Keratinocyte (primary cell): Measurements from ENCODE around the gene WWC2. TPM values are rescaled to one million over a fixed set of nuclear protein-coding genes. Genes with fewer than 3 reads are reported as not detected.

Source experiments
- DNase-seq: peaks from one replicate; pipeline ENCODE4 v3.0.0-alpha.2; 2011; ENCODE audit warnings: low read depth, missing footprints, low spot score
- FAIRE-seq: peaks from 2 replicates; lab custom pipeline; 2011; peaks lifted over from hg19 to GRCh38; lab: Jason Lieb, UNC
- H2AFZ ChIP-seq: 2 replicates; pipeline ENCODE4 v1.6.0; 2012; ENCODE audit warnings: low read length, control low read depth, inconsistent platforms; ENCODE audit not compliant: control insufficient read depth
- H3K27ac ChIP-seq: 2 replicates; pipeline ENCODE4 v1.5.1; 2011; ENCODE audit warnings: low read length; ENCODE audit not compliant: control insufficient read depth, insufficient read depth
- H3K27me3 ChIP-seq: 3 replicates; pipeline ENCODE4 v1.6.0; 2011; ENCODE audit warnings: low read length; ENCODE audit not compliant: control insufficient read depth, insufficient read depth; ENCODE audit errors: extremely low read depth
- H3K36me3 ChIP-seq, 2 experiments: 2 replicates in 1 of 2; 3 replicates in 1 of 2; pipeline ENCODE4 v1.5.1; 2011; ENCODE audit warnings: low read length in 2 of 2, mild to moderate bottlenecking in 1 of 2; ENCODE audit not compliant: control insufficient read depth in 2 of 2, insufficient read depth in 2 of 2; ENCODE audit errors: extremely low read depth in 1 of 2
- H3K4me1 ChIP-seq: 3 replicates; pipeline ENCODE4 v1.5.1; 2011; ENCODE audit warnings: low read length; ENCODE audit not compliant: control insufficient read depth, insufficient read depth; ENCODE audit errors: extremely low read depth
- H3K4me2 ChIP-seq: 3 replicates; pipeline ENCODE4 v1.6.0; 2011; ENCODE audit warnings: low read depth, low read length; ENCODE audit not compliant: control insufficient read depth, insufficient read depth; ENCODE audit errors: extremely low read depth
- H3K4me3 ChIP-seq, 3 experiments: fragments of 200-600 bp in 1 of 3; sonication (generic) in 1 of 3; 2 replicates in 2 of 3; 3 replicates in 1 of 3; pipeline ENCODE4 v1.5.1; 2011 to 2016; ENCODE audit warnings: low read length in 3 of 3, mild to moderate bottlenecking in 3 of 3, control low read depth in 2 of 3, inconsistent platforms in 1 of 3, low read depth in 1 of 3, mixed read lengths in 1 of 3, mixed run types in 1 of 3, moderate library complexity in 1 of 3; ENCODE audit not compliant: control insufficient read depth in 2 of 3, insufficient read depth in 2 of 3; ENCODE audit errors: extremely low read depth in 1 of 3
- H3K79me2 ChIP-seq: 2 replicates; pipeline ENCODE4 v1.6.0; 2012; ENCODE audit warnings: low read length; ENCODE audit not compliant: control insufficient read depth, insufficient read depth
- H3K9ac ChIP-seq: 3 replicates; pipeline ENCODE4 v1.6.0; 2011; ENCODE audit warnings: low read length; ENCODE audit not compliant: control insufficient read depth, insufficient read depth; ENCODE audit errors: extremely low read depth
- H3K9me1 ChIP-seq: 3 replicates; pipeline ENCODE4 v1.6.0; 2011; ENCODE audit warnings: low read length; ENCODE audit not compliant: control insufficient read depth, insufficient read depth; ENCODE audit errors: extremely low read depth
- H3K9me3 ChIP-seq: 2 replicates; pipeline ENCODE4 v1.5.1; 2012; ENCODE audit warnings: low read depth, low read length; ENCODE audit not compliant: control insufficient read depth
- H4K20me1 ChIP-seq: 3 replicates; pipeline ENCODE4 v1.6.0; 2011; ENCODE audit warnings: low read length; ENCODE audit not compliant: control insufficient read depth, insufficient read depth; ENCODE audit errors: extremely low read depth
- EZH2 ChIP-seq: IDR thresholded peaks from one replicate; pipeline ENCODE4 v1.6.1; 2012; ENCODE audit warnings: inconsistent platforms, mild to moderate bottlenecking, low read length, moderate library complexity
- dilution Hi-C: fragments of 300-500 bp; cut with MboI; formaldehyde crosslinking; loops from one replicate; pipeline ENCODE4 v1.7.0; 2020; ENCODE audit warnings: low sequenced_read_pairs; ENCODE audit not compliant: extremely low pct_ligation_motif_present
- polyA plus RNA-seq, 5 experiments: library from polyadenylated mRNA; depleted of rRNA in 3 of 5; stranded (reverse) in 3 of 5; stranded (forward) in 1 of 5; unstranded in 1 of 5; fragments of >200 nt; gene quantifications; 1 replicate in 1 of 5; 2 replicates in 3 of 5; 3 replicates in 1 of 5; pipeline versions ENCODE4 v1.2.1 to v1.2.3, GENCODE V29; 2011 to 2012; ENCODE audit warnings: missing spikeins in 2 of 5, low read depth in 1 of 5, low replicate concordance in 1 of 5
- TF ChIP-seq, protein P1 (sequence below), 3 experiments: IDR thresholded peaks in 1 of 3; conservative IDR thresholded peaks in 1 of 3; optimal IDR thresholded peaks in 1 of 3; 2 replicates in 2 of 3; 3 replicates in 1 of 3; pipeline versions ENCODE3 to v1.5.1; 2011; ENCODE audit warnings: low read length in 3 of 3, mild to moderate bottlenecking in 3 of 3, moderate library complexity in 2 of 3, control low read depth in 1 of 3, inconsistent platforms in 1 of 3; ENCODE audit not compliant: insufficient read depth in 2 of 3; ENCODE audit errors: extremely low read depth in 1 of 3

The WWC2 gene
- polyA plus RNA-seq, 1 donor (not counting 4 experiments of a cell fraction or from before 2014, with no cell fraction given), result 15.4 TPM

DNA sequence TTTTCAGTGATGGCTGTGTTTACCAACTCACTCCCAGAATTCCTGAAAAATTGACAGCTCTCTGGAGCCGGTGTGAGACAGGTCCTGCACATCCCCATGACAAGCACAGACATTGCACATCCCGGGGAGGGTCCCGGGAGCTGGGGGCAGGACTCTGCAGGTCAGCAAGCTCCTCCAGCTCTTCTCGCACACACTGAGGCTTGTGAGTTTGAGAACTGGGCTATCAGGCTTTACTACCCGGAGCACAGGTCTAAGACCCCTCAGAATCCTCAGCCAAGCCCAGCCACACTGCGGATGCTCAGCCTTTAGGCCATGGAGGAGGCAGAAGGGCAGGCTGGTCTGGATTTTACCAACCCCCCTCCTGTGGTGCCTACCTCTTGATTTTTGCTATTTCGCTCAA is 228.8 kb downstream of the WWC2 start:
- H3K27ac ChIP-seq, result no peak overlapping the region
- no peaks in the 10 kb centered on the region for H4K20me1 ChIP-seq
- H3K27me3 ChIP-seq, result no peaks in the 10 kb centered on the region
- no peaks in the 10 kb centered on the region for H3K79me2 ChIP-seq
- H3K4me2 ChIP-seq, result no peak overlapping the region
- H3K9me3 ChIP-seq, result no peaks in the 10 kb centered on the region
- H3K4me1 ChIP-seq, result no peaks in the 10 kb centered on the region
- no peak overlapping the region for H2AFZ ChIP-seq
- no peak overlapping the region for H3K9ac ChIP-seq
- H3K36me3 ChIP-seq, result no peaks in the 10 kb centered on the region
- no peak overlapping the region for H3K4me3 ChIP-seq
- FAIRE-seq (no peak), DNase-seq (no peak)
- TF ChIP-seq, protein P1, sequence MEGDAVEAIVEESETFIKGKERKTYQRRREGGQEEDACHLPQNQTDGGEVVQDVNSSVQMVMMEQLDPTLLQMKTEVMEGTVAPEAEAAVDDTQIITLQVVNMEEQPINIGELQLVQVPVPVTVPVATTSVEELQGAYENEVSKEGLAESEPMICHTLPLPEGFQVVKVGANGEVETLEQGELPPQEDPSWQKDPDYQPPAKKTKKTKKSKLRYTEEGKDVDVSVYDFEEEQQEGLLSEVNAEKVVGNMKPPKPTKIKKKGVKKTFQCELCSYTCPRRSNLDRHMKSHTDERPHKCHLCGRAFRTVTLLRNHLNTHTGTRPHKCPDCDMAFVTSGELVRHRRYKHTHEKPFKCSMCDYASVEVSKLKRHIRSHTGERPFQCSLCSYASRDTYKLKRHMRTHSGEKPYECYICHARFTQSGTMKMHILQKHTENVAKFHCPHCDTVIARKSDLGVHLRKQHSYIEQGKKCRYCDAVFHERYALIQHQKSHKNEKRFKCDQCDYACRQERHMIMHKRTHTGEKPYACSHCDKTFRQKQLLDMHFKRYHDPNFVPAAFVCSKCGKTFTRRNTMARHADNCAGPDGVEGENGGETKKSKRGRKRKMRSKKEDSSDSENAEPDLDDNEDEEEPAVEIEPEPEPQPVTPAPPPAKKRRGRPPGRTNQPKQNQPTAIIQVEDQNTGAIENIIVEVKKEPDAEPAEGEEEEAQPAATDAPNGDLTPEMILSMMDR (optimal IDR thresholded peaks at IDR 0.05 in 1 of 3, IDR thresholded peaks at IDR 0.05 in 1 of 3, conservative IDR thresholded peaks at IDR 0.05 in 1 of 3; ENCODE audit: extremely low read depth in 1 of 3, insufficient read depth in 2 of 3, low read length in 3 of 3), result no peak
- TF ChIP-seq EZH2, result no peak
- dilution Hi-C loops, result loop anchor here (10.0 kb wide), 1 partner anchor 77 kb away; no protein-coding TSS in a partner anchor
- no peaks in the 10 kb centered on the region for H3K9me1 ChIP-seq

- peaks cover 2% of the 10 kb centered on the region for H3K4me1 ChIP-seq
- dilution Hi-C loops, result loop anchor here (10.0 kb wide), 1 partner anchor 76 kb away; no protein-coding TSS in a partner anchor
- no peaks in the 10 kb centered on the region for H3K36me3 ChIP-seq
- no peaks in the 10 kb centered on the region for H3K9me3 ChIP-seq
- H2AFZ ChIP-seq, result no peak overlapping the region
- no peaks in the 10 kb centered on the region for H4K20me1 ChIP-seq
- H3K79me2 ChIP-seq, result no peaks in the 10 kb centered on the region
- FAIRE-seq (peak; percentile 53), DNase-seq (no peak)
- no peak overlapping the region for H3K27ac ChIP-seq
- no peak overlapping the region for H3K9ac ChIP-seq
- no peak overlapping the region for H3K4me3 ChIP-seq
- no peak overlapping the region for H3K4me2 ChIP-seq
- no peaks in the 10 kb centered on the region for H3K27me3 ChIP-seq
- TF ChIP-seq, protein P1 (optimal IDR thresholded peaks at IDR 0.05 in 1 of 3, IDR thresholded peaks at IDR 0.05 in 1 of 3, conservative IDR thresholded peaks at IDR 0.05 in 1 of 3; ENCODE audit: extremely low read depth in 1 of 3, insufficient read depth in 2 of 3, low read length in 3 of 3), result no peak
- TF ChIP-seq EZH2, result no peak
- no peaks in the 10 kb centered on the region for H3K9me1 ChIP-seq
Measured at GRCh38 chr4:183328832-183329231, 229.8 kb downstream of the WWC2 start.
